ENCODE results near the gene IKBKE.

Gene IKBKE

GRCh38 chr1:206505702-206506355 is 35.6 kb downstream of the IKBKE start:
- no peaks in the 10 kb centered on the region for H3K9me3 ChIP-seq (ENCODE audit: low read length)
- TF ChIP-seq CTCF (IDR thresholded peaks at IDR 0.05; ENCODE audit: low read length) (peak; percentile 62), EZH2 (IDR thresholded peaks at IDR 0.05; ENCODE audit: borderline replicate concordance, low read length) (no peak)
- no peak overlapping the region for H3K4me3 ChIP-seq (ENCODE audit: low read depth, low read length, poor library complexity, severe bottlenecking)
- peaks cover 7% of the 10 kb centered on the region for H3K27me3 ChIP-seq (ENCODE audit: insufficient read depth, low read length)
- no peak overlapping the region for H3K9ac ChIP-seq (ENCODE audit: low read length)
- H4K20me1 ChIP-seq (ENCODE audit: insufficient read depth, low read length): no peaks in the 10 kb centered on the region
- H3K4me1 ChIP-seq (ENCODE audit: insufficient read depth, low read length, severe bottlenecking): peaks cover 13% of the 10 kb centered on the region
- no peak overlapping the region for H3K4me2 ChIP-seq (ENCODE audit: low read length)
- no peak overlapping the region for H3K27ac ChIP-seq (ENCODE audit: low read depth, low read length, poor library complexity, severe bottlenecking)
- H3K9me2 ChIP-seq (ENCODE audit: low read depth, low read length): no peaks in the 10 kb centered on the region
- no peaks in the 10 kb centered on the region for H3F3A ChIP-seq (ENCODE audit: insufficient read depth, low read length)
- H3K36me3 ChIP-seq (ENCODE audit: insufficient read depth, low read length): no peaks in the 10 kb centered on the region
- no peaks in the 10 kb centered on the region for H3K79me2 ChIP-seq (ENCODE audit: insufficient read depth, low read length)
- H2AFZ ChIP-seq (ENCODE audit: low read length): no peak overlapping the region

- Histone ChIP-seq H3F3A (ENCODE audit: insufficient read depth, low read length) (no peaks in the 10 kb centered on the region), H3K4me1 (ENCODE audit: insufficient read depth, low read length, severe bottlenecking) (peaks cover 13% of the 10 kb centered on the region), H3K36me3 (ENCODE audit: insufficient read depth, low read length) (no peaks in the 10 kb centered on the region), H3K9ac (ENCODE audit: low read length) (peak overlapping the region; percentile 4; the same call in 1 of the 2 replicates), H3K9me3 (ENCODE audit: low read length) (no peaks in the 10 kb centered on the region), H3K27ac (ENCODE audit: low read depth, low read length, poor library complexity, severe bottlenecking) (no peak overlapping the region), H3K27me3 (ENCODE audit: insufficient read depth, low read length) (peaks cover 7% of the 10 kb centered on the region), H3K4me2 (ENCODE audit: low read length) (peak overlapping the region; percentile 58), H3K79me2 (ENCODE audit: insufficient read depth, low read length) (no peaks in the 10 kb centered on the region), H2AFZ (ENCODE audit: low read length) (no peak overlapping the region), H3K4me3 (ENCODE audit: low read depth, low read length, poor library complexity, severe bottlenecking) (peak overlapping the region; percentile 51), H3K9me2 (ENCODE audit: low read depth, low read length) (no peaks in the 10 kb centered on the region), H4K20me1 (ENCODE audit: insufficient read depth, low read length) (no peaks in the 10 kb centered on the region)
- TF ChIP-seq CTCF (IDR thresholded peaks at IDR 0.05; ENCODE audit: low read length) (no peak), EZH2 (IDR thresholded peaks at IDR 0.05; ENCODE audit: borderline replicate concordance, low read length) (no peak)
Observed at GRCh38 chr1:206506405-206507283, 36.4 kb downstream of the IKBKE start.

- no peaks in the 10 kb centered on the region for H3K9me2 ChIP-seq (ENCODE audit: low read depth, low read length)
- peak within 1 kb of the TSS; percentile 51 for H3K4me3 ChIP-seq (ENCODE audit: low read depth, low read length, poor library complexity, severe bottlenecking)
- peaks cover 7% of the 10 kb centered on the region for H3K27me3 ChIP-seq (ENCODE audit: insufficient read depth, low read length)
- no peaks in the 10 kb centered on the region for H3F3A ChIP-seq (ENCODE audit: insufficient read depth, low read length)
- no peak within 1 kb of the TSS for H2AFZ ChIP-seq (ENCODE audit: low read length)
- no peaks in the 10 kb centered on the region for H4K20me1 ChIP-seq (ENCODE audit: insufficient read depth, low read length)
- H3K79me2 ChIP-seq (ENCODE audit: insufficient read depth, low read length): no peaks in the 10 kb centered on the region
- TF ChIP-seq EZH2 (IDR thresholded peaks at IDR 0.05; ENCODE audit: borderline replicate concordance, low read length) (no peak), CTCF (IDR thresholded peaks at IDR 0.05; ENCODE audit: low read length) (no peak)
- H3K4me1 ChIP-seq (ENCODE audit: insufficient read depth, low read length, severe bottlenecking): peaks cover 13% of the 10 kb centered on the region
- H3K36me3 ChIP-seq (ENCODE audit: insufficient read depth, low read length): no peaks in the 10 kb centered on the region
- H3K4me2 ChIP-seq (ENCODE audit: low read length): peak within 1 kb of the TSS; percentile 58
- no peak within 1 kb of the TSS for H3K27ac ChIP-seq (ENCODE audit: low read depth, low read length, poor library complexity, severe bottlenecking)
- H3K9ac ChIP-seq (ENCODE audit: low read length): peak within 1 kb of the TSS; percentile 4; the same call in 1 of the 2 replicates
- H3K9me3 ChIP-seq (ENCODE audit: low read length): no peaks in the 10 kb centered on the region
Observed at GRCh38 chr1:206507284-206508129, 37.2 kb downstream of the IKBKE start, which contains the start of gene RASSF5. RASSF5 (plus strand) TSS chr1:206507531; CDS start chr1:206507603, 72 bp downstream.
